ENCODE data around the gene GLO1.
A peak's percentile ranks its signal among the peaks of the same experiment; 100 is the strongest.
"Not testable (repeated sequence)": the region's sequence is repeated elsewhere in the genome, so short reads cannot be mapped to it uniquely, and the experiment has no call there.

The GLO1 gene

GRCh38 chr6:38703949-38704590 lies 1.1 kb upstream of the GLO1 start:
- no peak for DNase-seq

- DNase-seq = no peak
Measured at GRCh38 chr6:38701551-38701950, 1.4 kb downstream of the GLO1 start.

DNA sequence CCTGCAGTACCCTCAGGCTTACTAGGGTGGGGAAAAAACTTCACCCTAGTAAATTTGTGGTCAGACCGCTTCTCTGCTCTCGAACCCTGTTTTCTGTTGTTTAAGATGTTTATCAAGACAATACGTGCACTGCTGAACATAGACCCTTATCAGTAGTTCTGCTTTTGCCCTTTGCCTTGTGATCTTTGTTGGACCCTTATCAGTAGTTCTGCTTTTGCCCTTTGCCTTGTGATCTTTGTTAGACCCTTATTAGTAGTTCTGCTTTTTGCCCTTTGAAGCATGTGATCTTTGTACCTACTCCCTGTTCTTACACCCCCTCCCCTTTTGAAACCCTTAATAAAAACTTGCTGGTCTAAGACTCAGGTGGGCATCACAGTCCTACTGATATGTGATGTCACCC lies 3.2 kb downstream of the GLO1 start:
- not testable (repeated sequence) for DNase-seq

GRCh38 chr6:38697846-38698245 lies 5.1 kb downstream of the GLO1 start:
- DNase-seq = no peak

GRCh38 chr6:38696345-38696744 lies 6.6 kb downstream of the GLO1 start:
- DNase-seq = no peak

- DNase-seq = no peak
Measured at GRCh38 chr6:38695933-38696332, 7.0 kb downstream of the GLO1 start.

GRCh38 chr6:38695227-38695900 lies 7.6 kb downstream of the GLO1 start:
- no peak for DNase-seq

- DNase-seq = no peak
Measured at GRCh38 chr6:38688579-38689087, 14.3 kb downstream of the GLO1 start.

GRCh38 chr6:38687549-38687948 lies 15.4 kb downstream of the GLO1 start:
- no peak for DNase-seq

DNA sequence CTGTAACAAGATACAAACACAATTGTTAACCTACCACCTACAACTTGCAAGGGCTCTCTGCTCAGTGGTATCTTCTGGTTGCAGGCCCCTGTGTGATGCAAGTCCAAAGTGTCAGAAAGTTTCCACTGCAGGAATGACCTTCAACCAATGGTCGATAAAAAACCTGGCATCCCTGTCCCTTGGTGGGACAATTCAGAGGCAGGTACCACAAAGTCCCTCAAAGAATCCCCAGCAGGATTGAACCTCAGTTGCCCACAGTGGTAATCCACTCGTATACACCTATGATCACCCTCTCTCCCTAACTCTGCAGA lies 15.9 kb downstream of the GLO1 start:
- DNase-seq = no peak

- DNase-seq = no peak
Measured at GRCh38 chr6:38686270-38687042, 16.5 kb downstream of the GLO1 start.

DNA sequence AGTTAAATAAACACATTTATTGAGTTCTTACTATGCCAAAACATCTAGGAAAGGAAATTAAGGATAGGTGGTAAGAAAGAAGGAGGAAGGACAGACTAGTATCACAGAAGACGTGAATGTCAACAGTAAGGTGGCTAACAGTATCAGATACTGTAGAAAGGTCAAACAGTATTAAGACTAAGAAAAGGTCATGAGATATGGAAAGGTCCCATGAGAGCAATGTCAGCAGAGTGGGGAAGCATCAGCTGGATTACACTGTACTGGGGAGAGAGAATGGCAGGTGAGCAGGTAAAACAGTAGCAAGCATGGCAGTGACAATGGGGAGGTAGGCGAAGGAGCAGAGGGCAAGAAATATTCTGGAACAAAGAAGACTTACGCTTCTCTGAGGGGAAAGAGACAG lies 18.0 kb downstream of the GLO1 start:
- no peak for DNase-seq

DNA sequence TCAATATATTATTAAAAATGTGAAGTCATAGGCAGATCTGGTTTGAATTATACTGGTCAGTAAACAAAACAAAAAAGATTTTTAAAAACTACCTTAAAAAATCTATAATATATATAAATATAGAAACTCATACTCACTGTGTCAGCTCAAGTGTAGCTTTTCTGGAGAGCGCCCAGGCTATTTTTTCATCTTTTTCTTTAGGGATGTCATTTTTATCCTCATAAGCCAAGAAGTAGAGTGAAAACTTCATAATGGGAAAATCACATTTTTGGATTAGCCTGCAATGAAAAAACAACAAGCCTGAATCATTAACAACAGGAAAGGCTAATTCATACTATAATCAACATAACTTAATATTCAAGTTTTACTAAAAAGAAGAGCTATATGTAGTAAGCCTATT lies 18.7 kb downstream of the GLO1 start:
- DNase-seq = no peak

DNA sequence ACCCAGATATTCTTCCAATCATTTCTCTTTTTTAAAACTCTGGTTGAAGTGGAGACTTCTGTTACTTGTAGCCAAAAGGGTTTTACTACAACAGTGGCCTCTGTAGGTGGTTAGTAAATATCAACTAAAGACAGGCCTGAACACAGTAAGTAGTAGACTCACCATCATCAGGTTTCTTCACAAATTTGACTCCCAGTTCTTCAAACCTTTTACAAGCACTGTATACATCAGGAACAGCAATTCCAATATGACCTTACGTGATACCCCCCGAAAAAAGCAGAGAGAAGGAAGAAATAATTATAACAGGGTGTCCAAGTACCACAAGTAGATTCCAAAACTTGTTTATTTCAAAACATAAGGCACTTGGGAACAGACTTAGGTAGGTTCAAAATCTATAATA lies 21.1 kb downstream of the GLO1 start:
- no peak for DNase-seq

DNA sequence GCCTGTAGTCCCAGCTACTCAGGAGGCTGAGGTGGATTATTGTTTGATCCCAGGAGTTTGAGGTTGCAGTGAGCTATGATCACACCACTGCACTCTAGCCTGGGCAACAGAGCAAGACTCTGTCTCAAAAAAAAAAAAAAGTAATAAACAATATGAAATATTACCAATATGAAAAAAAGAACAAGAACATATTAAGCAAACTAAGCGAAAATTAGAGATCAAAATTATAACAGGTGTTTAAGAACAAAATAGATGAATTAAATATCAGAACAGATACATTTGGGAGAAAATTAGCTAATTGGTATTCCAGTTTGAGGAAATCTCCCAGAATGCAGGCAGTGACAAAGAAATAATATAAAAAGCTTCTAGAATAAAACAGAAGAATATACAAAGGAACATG lies 23.3 kb downstream of the GLO1 start:
- no peak for DNase-seq

DNA sequence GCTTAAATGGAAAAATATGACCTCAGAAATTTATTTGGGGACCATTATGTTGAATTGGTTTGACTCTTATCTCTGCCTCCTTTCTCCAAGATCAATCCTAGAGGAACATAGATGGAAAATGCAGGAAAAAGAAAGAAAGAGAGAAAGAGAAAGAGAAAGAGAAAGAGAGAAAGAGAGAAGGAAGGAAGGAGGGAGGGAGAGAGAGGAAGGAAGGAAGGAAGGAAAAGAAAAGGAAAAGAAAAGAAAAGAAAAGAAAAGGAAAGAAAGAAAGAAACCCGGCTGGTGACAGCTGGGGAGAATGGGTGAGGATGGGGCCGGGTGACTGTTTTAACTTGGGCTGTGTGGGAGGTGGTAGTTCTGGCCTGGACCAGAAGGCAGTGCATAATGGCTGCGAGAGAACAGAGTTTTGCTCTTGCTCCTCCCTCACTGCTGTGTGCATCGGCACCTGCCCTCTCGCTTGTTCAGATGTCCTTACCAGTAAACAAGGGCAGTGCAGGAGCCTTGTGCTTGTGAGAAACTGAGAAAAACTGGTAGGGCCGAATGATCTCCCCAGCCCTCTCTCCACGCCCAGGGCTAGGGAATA lies 24.7 kb downstream of the GLO1 start:
- DNase-seq = no peak

GRCh38 chr6:38676974-38677544 lies 25.9 kb downstream of the GLO1 start:
- no peak for DNase-seq

- no peak for DNase-seq
Measured at GRCh38 chr6:38676236-38676973, 26.5 kb downstream of the GLO1 start.

- peak; percentile 3 to 11 for DNase-seq
Measured at GRCh38 chr6:38673397-38674165, 29.4 kb downstream of the GLO1 start.

- peak; percentile 31 to 37 for DNase-seq
Measured at GRCh38 chr6:38671885-38672467, 31.0 kb downstream of the GLO1 start.

- no peak for DNase-seq
Measured at GRCh38 chr6:38658418-38659167, 44.4 kb downstream of the GLO1 start.

Data from activated CD4-positive, alpha-beta T cell treated with anti-CD3 and anti-CD28 coated beads for 4 hours (primary cell).